GM21737 (cell line): ENCODE data around the gene SEMG1.

Experiments
- ATAC-seq: cut with Tn5 transposase; IDR thresholded peaks from one replicate; pipeline ENCODE4 v1.9.1; 2021; ENCODE audit warnings: mild to moderate bottlenecking, moderate library complexity; ENCODE audit not compliant: unreplicated experiment

SEMG1 gene, protein sequence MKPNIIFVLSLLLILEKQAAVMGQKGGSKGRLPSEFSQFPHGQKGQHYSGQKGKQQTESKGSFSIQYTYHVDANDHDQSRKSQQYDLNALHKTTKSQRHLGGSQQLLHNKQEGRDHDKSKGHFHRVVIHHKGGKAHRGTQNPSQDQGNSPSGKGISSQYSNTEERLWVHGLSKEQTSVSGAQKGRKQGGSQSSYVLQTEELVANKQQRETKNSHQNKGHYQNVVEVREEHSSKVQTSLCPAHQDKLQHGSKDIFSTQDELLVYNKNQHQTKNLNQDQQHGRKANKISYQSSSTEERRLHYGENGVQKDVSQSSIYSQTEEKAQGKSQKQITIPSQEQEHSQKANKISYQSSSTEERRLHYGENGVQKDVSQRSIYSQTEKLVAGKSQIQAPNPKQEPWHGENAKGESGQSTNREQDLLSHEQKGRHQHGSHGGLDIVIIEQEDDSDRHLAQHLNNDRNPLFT

DNA sequence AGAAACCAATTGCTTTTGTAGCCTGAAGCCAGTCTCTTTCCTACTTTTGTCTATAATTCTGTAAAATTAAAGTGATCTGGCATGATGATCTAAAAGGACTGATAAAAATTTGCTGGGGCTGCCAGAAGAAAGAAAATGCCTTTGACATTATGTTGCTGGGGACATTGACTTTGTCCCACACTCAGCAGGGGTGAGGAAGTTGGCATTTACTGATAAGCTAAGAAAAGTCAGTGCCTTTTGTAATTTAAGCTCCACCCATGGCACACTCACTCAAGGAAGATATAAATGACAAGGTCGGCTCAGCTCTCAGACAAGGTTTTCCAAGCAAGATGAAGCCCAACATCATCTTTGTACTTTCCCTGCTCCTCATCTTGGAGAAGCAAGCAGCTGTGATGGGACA lies at the start of gene SEMG1:
Gene SEMG1 (plus strand): TSS at position 309 of the 400 bp plus-strand sequence. CDS start 21 bp downstream, at position 330.
- ATAC-seq = no peak

DNA sequence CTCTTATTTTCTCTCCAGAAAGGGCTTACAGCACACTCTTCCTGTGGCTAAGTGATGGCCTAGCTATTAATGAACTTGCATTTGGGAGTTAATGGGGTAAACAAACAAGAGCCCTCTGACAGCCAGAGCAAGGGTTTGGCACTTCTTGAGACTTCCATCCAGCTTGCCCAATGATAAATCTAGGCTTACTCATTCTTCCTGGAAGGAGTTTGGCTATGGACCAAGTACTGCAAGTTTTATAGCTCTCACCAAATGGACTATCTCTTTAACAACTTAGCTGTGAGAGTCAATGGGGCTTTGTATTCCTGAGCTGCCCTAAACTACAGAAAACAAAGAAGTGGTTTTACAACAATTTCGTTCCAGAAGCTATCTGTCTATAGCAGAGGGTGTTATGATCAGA lies 48.9 kb upstream of the SEMG1 start:
- no peak for ATAC-seq

DNA sequence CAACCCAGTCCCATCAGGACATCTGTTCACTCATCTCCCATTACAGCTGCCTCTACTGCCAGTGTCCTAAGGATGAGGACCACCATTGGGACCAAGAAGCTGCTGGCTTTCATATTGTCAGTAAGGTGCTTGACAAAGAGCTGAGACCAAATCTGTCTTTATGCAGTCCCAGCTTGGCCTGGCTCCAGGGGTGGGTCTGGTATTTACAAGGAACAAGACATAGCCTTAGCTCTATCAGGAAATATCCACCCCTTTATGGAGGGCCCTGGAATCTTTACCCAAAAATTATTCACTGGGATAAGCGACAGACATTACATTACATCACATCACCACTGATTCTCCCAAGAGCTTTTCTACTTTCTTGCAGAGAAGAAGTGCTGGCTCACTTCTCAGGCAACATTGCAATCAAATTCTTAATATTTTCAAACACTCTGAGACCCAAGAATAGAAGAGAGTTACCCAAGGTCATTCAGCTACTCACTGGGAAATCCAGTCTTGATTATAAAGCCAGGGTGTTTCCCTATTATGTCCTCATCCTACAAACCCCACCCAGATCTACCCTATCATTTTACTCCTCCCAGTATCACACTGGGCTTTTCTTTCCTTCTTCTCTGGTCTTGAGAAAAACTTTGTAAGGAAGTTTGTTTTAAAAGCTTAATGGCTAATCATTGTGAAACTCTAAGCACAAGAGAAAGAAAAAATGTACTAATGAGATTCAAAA lies 43.6 kb upstream of the SEMG1 start:
- ATAC-seq = no peak

DNA sequence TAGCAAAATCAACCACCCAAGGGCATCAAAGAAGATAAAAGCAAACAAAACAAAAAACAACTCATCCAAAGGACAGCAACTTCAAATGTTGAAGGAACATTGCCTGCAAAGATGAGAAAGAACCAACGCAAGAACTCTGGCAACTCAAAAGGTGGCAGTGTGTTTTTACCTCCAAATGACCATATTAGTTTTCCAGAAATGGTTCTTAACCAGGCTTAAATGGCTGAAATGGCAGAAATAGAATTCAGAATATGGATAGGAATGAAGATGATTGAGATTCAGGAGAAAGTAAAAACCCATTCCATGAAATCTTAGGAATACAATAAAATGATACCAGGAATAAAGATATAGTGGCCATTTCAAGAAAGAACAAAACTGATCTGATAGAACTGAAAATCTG lies 41.9 kb upstream of the SEMG1 start:
- no peak for ATAC-seq

DNA sequence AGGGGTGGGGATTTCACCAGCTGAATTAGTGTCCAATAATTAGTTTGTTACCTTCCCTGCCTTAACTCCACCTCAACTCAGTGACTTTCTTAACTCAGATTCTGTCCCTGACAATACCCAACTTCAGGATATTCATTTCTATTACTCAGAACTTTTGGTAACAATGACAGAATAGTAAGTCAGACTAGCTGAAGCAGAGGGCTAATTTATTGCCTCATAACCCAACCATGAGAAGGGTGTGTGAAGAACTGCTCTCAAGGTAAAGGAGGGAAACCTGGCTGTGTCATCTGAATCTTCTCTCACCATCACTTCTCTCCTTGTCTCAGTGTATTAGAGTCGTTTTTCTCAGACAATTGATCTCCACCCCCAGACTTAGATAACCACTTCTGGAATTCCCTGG lies 33.3 kb upstream of the SEMG1 start:
- no peak for ATAC-seq

DNA sequence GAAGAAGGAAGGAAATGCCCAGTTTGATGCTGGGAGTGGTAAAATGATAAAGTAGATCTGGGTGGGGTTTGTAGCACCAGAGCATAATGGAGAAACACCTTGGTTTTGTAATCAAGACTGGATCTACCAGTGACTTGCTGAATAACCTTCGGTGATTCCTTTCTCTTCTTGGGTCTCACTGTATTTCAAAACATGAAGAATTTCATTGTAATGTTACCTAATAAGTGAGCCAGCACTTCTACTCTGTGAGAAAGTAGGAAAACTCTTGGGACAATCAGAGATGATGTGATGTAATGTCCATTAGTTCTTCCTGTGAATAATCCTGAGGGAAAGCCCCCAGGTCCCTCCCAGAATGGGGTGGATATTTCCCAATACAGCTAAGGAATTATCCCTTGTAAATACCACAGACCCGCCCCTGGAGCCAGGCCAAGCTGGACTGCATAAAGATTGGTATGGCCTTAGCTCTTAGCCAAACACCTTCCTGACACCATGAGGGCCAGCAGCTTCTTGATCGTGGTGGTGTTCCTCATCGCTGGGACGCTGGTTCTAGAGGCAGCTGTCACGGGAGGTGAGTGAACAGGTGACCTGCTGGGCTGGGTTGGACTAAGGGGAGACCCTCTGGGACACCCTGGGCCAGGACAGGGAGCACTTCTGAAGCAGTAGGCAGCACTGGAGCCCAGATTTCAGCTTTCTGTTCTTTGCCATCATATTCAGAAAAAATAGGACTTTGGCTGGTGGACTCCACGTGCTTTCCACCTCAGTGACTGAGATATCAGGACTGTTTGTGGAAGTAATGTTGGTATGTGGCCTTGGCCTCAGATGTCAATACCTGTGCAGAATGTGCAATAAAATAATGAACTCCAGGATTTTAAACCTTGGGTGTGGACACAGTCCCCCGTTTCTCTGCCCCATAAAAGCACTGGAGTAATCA lies 32.1 kb upstream of the SEMG1 start, which contains the start of gene PI3:
Gene PI3 (plus strand): TSS at position 469 of the 931 bp plus-strand sequence. CDS start 21 bp downstream, at position 490.
- ATAC-seq = no peak

DNA sequence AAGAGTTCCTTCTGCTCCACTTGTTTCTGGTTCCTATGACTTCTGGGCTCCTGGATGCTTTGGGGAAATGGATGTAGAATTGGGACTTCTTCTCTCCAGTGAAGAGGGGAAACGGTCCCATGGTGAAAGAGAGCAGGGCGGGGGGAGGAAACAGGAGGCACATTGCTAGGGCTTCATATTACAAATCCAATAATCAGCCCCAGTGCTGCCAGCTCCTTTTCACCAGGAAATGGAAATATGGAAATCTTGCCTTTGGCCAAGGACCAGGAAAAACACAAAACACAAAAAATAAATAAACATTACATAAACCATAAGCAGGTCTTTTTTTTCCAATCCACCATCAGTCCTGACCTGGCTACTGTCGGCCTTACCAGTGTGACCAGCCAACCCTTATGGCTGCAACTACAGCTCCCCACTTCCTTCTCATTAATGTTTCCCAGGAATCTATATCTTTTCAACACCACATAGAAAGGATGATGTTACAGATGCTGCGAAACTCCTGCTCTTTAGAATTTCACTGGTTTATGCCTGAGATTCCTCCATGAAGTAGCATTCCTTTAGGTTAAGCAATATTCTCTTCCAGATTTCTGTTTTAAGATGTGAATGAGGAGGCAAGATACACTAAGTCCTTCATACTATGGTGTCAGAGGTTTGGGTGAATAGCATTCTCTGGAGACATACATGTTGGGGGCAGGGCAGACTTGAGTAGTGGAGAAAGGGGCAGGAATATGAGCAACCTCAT lies 30.1 kb upstream of the SEMG1 start:
- ATAC-seq = no peak

DNA sequence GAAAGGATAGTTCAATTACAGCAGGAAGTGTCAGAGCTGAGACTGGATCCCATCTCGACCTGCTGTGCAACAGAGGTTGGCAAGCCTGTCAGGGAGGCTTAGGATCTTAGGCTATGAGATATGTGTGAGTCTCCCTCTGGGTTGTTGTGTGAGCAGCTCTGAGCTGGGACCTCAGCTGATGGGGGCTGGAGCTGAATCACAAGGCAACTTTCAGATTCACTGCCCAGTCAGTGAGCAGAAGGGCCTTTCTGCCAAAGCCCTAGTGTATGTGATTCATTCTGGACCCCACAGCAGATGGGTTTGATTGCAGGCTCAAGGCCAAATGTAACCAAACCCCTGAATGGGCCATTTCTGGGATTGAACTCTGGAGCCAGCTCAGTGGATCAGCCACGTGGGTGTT lies 27.7 kb upstream of the SEMG1 start:
- ATAC-seq = no peak

DNA sequence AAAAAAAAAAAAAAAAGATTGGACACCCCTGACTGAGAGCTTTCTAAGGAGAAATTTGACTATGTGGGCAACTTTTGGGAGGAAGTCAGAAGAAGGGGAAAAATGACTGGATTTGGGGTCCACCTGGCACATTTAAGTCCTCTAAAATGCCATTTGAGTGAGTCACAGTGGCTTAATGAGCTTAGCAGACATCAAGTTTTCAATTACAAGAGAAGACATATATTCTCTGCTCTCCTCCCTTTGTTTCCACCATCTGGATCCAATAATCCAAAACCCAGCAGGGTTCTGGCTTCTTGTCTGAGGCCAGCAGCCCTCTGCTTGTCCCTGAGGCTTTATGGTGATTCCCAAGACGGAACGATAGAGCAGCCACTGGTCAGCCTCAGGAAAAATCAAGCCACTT lies 25.2 kb upstream of the SEMG1 start:
- no peak for ATAC-seq

DNA sequence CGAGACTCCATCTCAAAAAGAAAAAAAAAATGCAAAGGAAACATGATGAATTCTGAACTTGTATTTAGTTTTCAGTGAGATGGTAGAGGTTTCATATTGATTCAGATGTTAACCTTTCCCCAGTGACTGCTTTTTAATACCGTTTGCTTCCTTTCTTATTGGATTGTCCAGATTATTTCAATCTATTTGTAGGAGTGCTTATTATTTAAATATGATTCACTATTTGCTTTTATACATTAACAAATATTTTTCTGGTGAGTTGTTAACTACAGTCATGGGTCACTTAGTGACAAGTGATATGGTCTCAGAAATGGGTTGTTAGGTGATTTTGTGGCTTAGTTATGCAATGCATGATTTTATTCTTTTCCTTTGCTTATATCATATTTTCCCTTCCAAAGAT lies 23.7 kb upstream of the SEMG1 start:
- ATAC-seq = no peak

DNA sequence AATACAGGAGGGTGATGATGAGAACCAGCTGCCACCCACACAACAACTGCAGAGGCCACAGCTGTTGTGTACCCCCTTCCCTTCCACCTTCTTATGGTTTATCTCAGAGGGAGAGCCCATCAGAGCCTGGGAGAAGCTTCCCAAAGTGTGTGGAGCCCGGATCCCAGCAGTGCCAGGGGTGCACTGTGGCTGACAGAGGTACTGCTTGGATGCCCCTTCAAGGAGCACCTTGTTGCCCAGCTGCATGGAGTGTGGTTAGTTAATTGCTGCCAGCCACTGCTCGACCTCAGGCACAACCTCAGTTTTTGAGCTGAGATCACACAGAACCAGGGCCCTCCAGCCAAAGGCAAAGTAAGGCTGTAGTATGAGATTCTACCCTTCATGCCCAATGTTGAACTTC lies 19.1 kb upstream of the SEMG1 start:
- no peak for ATAC-seq

DNA sequence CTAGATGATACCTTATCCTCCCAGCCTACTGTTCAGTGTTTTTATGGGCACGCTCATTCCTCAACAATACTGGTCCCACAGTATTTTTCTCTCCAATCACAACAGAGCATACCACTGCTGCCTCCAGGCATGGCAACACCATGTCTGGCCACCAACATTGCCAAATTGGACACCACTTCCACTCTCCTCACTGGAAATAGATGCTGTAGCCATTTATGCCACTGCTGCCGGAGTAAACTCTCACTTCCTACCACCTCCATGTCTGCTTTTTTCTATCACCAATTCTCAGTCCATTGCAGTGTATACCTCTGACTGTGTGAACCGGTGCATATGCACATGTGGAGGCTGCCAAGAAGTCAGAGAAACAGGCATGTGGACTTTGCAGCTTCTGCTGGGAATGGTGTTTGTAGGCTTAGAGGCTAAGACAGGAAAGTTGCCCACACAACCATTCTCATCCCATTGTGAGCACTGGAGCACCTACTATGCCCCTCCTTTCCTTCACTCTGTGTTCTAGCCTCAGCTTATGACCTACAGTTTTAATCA lies 17.7 kb upstream of the SEMG1 start:
- ATAC-seq = no peak

DNA sequence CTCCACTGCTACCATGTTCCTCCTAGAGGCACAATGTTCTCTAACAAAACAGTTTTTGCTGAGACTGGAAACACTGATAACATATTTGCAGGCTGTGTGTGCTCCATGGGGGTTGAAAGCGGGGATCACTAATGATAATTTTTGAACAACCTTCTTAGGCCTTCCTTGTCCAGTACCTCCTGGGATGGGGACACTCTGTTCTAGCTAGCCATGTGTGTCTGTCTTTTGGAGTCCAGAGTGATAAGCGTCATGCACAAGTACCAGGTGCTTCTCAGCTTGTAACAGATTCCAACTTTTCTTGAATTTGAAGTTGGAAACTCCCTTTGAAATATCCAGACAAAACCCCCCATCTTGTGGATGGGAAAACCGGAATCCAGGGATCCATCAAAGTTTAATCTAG lies 17.0 kb upstream of the SEMG1 start:
- no peak for ATAC-seq

DNA sequence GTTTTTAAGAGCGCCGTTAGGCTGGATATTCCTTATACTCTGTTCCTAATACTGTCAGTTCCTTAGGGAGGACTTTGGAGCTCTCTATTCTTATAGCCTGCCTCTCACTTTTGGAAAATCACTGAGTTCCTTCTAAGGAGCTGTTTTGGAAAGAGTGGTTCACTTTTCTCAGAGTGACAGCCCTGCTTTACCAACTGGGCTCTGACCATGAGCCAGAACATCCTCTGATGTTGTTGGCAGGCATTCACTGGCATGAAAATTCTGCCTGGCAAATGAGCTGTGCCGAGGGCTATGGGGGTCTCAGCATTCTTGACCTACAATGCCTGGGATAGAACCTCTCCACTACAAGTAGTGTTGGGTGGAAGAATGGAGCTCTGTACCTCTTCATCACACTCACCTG lies 14.9 kb upstream of the SEMG1 start:
- ATAC-seq = no peak

DNA sequence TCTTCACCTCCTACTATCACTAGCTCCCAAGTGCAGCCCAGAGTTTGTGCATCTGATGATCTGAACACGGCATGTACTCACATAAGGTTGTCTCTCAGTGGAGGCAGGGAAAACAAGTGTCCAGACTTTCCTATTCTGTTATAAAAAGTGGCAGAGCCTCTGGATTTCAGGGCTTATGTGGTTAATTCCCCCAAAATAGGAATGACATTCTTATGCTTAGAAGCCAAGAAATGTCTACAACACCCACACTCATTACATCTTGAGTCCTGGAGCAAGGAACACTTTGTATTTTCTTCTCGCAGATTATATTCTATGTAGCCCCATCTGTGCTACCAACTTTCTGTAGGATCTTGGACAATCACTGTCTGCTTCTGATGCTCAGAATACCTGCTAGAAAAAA lies 13.5 kb upstream of the SEMG1 start:
- ATAC-seq = no peak

DNA sequence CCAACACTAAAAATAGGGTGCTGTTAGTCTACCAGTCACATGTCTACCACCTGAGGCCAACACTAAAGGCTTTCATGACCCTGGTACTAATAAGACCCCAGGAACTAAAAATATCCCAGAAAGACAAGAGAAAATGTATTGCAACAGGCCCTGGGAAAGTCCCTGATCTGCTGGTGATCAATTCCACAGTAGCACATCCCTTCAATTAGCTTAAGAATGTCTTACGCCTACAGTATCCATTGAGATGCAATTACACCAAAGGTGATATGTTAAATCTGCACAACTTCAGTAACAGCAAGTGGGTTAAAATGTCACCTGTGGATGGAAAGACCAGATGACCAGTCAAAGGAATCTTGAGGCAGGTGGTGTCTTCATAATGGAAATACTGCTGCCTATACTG lies 3.1 kb downstream of the SEMG1 start:
- ATAC-seq = no peak

DNA sequence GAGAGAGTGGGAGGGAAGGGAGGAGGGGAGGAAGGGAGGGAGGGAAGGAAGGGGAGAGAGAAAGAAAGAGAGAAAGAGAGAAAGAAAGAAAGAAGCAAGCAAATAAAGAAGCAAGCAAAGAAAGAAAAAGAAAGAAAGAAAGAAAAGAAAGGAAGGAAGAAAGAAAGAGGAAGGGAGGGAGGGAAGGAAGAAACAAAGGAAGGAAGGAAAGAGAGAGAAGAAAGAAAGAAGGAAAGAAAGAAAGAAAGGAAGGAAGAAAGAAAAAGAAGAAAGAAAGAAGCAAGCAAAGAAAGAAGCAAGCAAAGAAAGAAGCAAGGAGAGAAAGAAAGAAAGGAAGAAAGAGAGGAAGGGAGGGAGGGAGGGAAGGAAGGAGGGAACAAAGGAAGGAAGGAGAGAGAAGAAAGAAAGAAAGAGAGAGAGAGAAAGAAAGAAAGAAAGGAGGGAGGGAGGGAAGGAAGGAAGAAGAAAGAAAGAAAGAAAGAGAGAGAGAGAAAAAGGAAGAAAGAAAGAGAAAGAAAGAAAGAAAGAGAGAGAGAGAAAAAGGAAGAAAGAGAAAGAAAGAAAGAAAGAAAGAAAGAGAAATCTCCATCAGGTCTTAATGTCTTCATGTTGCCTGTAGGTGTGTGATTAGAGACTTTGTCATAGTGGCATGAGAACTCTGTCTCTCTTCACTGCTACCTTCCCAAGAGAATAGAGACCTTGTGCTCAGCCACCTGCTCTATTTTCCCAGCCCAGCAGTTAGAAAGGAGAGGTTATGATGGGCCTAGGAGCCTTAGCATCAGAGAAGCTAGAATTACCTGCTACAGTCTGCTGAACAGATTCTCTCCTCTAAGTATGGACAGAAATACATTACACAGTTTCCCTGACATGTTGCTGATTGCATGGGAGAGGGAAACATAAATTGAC lies 5.0 kb downstream of the SEMG1 start:
- ATAC-seq = no peak

DNA sequence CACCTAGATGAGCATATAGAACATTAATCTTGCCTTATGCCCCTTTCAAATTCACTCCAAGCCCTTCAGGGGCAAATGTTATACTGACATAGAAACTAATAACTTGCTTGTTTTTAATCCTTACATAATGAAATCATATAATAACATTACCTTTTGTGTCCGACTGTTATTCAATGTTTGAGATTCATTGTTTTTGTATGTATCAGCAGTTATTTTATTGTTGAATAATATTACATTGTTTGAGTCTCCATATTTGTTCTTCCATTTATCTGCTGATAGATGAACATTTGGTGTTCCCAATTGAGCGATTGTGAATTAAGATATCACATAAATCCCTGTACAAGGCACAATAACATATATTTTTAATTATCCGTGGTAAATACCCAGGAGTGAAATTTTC lies 6.0 kb downstream of the SEMG1 start:
- no peak for ATAC-seq

DNA sequence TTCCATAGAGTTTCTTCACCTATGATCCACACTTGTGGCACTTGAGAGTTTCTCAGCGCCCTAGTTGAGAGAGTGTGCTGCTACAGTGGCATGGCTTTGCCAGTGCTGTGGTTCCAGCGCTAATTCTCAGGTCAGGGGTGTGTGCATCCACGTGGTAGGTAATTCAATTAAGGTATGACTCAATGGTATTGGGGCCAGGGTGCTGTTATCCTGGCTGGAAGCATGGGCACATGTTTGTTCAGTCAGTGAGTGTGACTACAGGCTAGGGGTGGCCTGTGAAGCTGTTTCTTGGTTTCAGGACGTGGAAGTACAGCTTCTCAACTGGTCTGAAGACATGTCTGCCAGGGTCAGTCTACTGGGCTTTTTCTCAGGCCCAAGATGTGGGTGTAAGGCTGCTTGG lies 11.3 kb downstream of the SEMG1 start:
- no peak for ATAC-seq
